Vagina (tissue), 2 donors: ENCODE data around the gene PSPC1.

Experiments
- CTCF ChIP-seq, 3 experiments: fragments of 450-650 bp in 2 of 3; fragments of 200-600 bp in 1 of 3; sonication (generic) in 1 of 3; IDR thresholded peaks; one replicate each; pipeline ENCODE4 v1.5.1; 2017 to 2019; ENCODE audit warnings: antibody characterized with exemption in 3 of 3, mild to moderate bottlenecking in 2 of 3, moderate library complexity in 2 of 3
- POLR2A ChIP-seq, 2 donors: fragments of 450-650 bp; IDR thresholded peaks; one replicate each; pipeline ENCODE4 v1.6.1; 2017; ENCODE audit warnings: antibody characterized with exemption in 2 of 2, mild to moderate bottlenecking in 2 of 2, moderate library complexity in 2 of 2

- no peak for TF ChIP-seq CTCF (IDR thresholded peaks at IDR 0.05)
- no peak for TF ChIP-seq POLR2A (IDR thresholded peaks at IDR 0.05)
Measured at GRCh38 chr13:19680751-19681150, 102.0 kb downstream of the PSPC1 start.
